Mesendoderm (in vitro differentiated cells): Measurements from ENCODE around the gene EMC6. TPM values are rescaled to one million over a fixed set of nuclear protein-coding genes. Genes with fewer than 3 reads are reported as not detected.
A peak's percentile ranks its signal among the peaks of the same experiment; 100 is the strongest.

Experiments
- DNase-seq: peaks from one replicate; pipeline ENCODE4 v3.0.0; 2013
- H2AK5ac ChIP-seq: 2 replicates; pipeline ENCODE4 v1.6.1; 2013; ENCODE audit warnings: low read length, inconsistent platforms
- H2BK120ac ChIP-seq: 2 replicates; pipeline ENCODE4 v1.6.1; 2013; ENCODE audit warnings: low read depth, mild to moderate bottlenecking, low read length, moderate library complexity, mixed read lengths
- H2BK15ac ChIP-seq: replicated peaks from 2 replicates; pipeline ENCODE4 v1.6.1; 2013; ENCODE audit warnings: low read depth, mild to moderate bottlenecking, moderate library complexity
- H2BK5ac ChIP-seq: 2 replicates; pipeline ENCODE4 v1.6.1; 2013; ENCODE audit warnings: low read length, inconsistent platforms
- H3K18ac ChIP-seq: 2 replicates; pipeline ENCODE4 v1.6.1; 2013; ENCODE audit warnings: mild to moderate bottlenecking, low read length, mixed read lengths
- H3K23ac ChIP-seq: one replicate; pipeline ENCODE4 v1.6.1; 2013; ENCODE audit warnings: low read length
- H3K27ac ChIP-seq: 2 replicates; pipeline ENCODE4 v1.5.1; 2013; ENCODE audit warnings: low read depth, mild to moderate bottlenecking, inconsistent platforms, low read length, moderate library complexity
- H3K27me3 ChIP-seq: 2 replicates; pipeline ENCODE4 v1.6.1; 2013; ENCODE audit warnings: low read length, control low read depth, mild to moderate bottlenecking, inconsistent platforms; ENCODE audit not compliant: insufficient read depth, poor library complexity
- H3K36me3 ChIP-seq: 2 replicates; pipeline ENCODE4 v1.6.1; 2013; ENCODE audit warnings: low read length, inconsistent platforms; ENCODE audit not compliant: control insufficient read depth, insufficient read depth
- H3K4ac ChIP-seq: one replicate; pipeline ENCODE4 v1.6.1; 2013; ENCODE audit warnings: low read depth, mild to moderate bottlenecking, low read length, moderate library complexity
- H3K4me1 ChIP-seq: 2 replicates; pipeline ENCODE4 v1.6.1; 2013; ENCODE audit warnings: low read depth, low read length, inconsistent platforms; ENCODE audit not compliant: control insufficient read depth
- H3K4me2 ChIP-seq: 2 replicates; pipeline ENCODE4 v1.6.1; 2013; ENCODE audit warnings: low read length
- H3K4me3 ChIP-seq: 2 replicates; pipeline ENCODE4 v1.5.1; 2013; ENCODE audit warnings: mild to moderate bottlenecking, low read length
- H3K56ac ChIP-seq: one replicate; pipeline ENCODE4 v1.6.1; 2013; ENCODE audit warnings: low read length
- H3K79me1 ChIP-seq: 2 replicates; pipeline ENCODE4 v1.6.1; 2013; ENCODE audit warnings: low read length, inconsistent platforms
- H3K79me2 ChIP-seq: 2 replicates; pipeline ENCODE4 v1.6.1; 2013; ENCODE audit warnings: mild to moderate bottlenecking, low read length; ENCODE audit not compliant: control insufficient read depth, insufficient read depth
- H3K9ac ChIP-seq: 2 replicates; pipeline ENCODE4 v1.6.1; 2013; ENCODE audit warnings: low read length, inconsistent platforms
- H4K5ac ChIP-seq: one replicate; pipeline ENCODE4 v1.6.1; 2013; ENCODE audit warnings: low read length
- H4K8ac ChIP-seq: one replicate; pipeline ENCODE4 v1.6.1; 2013; ENCODE audit warnings: low read depth, mild to moderate bottlenecking, control low read depth, low read length, moderate library complexity
- WGBS: extraction: QIAGEN DNeasy Blood & Tissue Kit; methylation state at CpG from one replicate; pipeline ENCODE4 v1.1.7; 2013; ENCODE audit warnings: low lambda C conversion rate, missing lambda C conversion rate; ENCODE audit not compliant: insufficient coverage; ENCODE audit errors: extremely low coverage; 5-methylcytosine and 5-hydroxymethylcytosine counted together
- polyA plus RNA-seq, 2 experiments: library from polyadenylated mRNA; stranded (reverse); fragments of 200-250 nt; gene quantifications; one replicate each; pipeline ENCODE4 v1.2.3, GENCODE V29; 2013

Gene EMC6
- polyA plus RNA-seq (2013, experiment 1 of 2): 182 TPM
- polyA plus RNA-seq (2013, experiment 2 of 2): 181 TPM

DNA sequence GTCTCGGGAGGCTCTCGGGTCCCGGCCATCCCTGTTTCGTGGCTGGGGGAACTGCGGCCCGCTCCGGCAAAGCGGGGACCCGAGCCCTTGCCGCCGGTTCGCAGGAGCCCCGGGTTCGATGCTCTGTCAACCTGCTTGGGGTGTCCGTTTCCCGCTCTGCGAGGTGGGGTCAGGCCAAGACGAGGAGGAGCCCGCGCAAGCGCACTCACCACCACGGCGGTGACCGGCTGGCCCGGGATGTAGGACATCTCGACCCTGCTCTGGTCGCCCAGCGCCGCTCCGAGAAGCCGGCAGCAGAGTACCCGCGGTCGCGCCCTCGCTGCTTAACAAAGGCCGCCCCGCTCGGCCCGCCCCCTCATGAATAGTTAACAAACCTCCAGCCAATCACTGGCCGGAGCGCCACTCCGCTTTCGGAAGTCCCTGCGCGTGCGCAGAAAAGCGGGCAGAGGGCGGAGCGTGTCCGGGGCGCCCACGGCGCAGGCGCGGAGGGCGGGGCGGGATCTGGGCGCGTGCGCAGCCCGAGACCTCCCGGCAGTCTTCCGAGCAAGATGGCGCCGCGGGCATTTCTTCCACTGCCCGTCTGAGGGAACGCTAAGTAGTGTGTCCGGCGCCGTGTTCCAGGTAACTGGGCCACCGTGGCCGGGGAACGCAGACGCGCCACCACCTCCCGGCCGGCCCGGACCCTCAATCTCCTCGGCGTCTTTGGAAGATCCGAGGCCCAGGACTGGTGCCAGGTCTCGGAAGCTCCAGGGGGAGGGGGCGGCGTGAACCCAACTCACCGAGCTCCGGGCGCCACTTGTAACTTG, at the start of gene EMC6, which contains the start of gene TAX1BP3:
EMC6 (plus strand) TSS at position 534 of the 806 bp plus-strand sequence. CDS start 335 bp downstream, outside the sequence.
TAX1BP3 (minus strand) TSS at position 300 of the 806 bp plus-strand sequence; CDS start at position 248, 52 bp downstream.
- H2AK5ac ChIP-seq: peak within 1 kb of the TSS; percentile 54
- peak within 1 kb of the TSS; percentile 83 for H3K4ac ChIP-seq
- H3K18ac ChIP-seq: peak within 1 kb of the TSS; percentile 69
- H2BK15ac ChIP-seq: no peak within 1 kb of the TSS
- H3K23ac ChIP-seq: peak within 1 kb of the TSS; percentile 97
- peak within 1 kb of the TSS; percentile 76 for H2BK5ac ChIP-seq
- H3K9ac ChIP-seq: peak within 1 kb of the TSS; percentile 96
- H3K56ac ChIP-seq: peak within 1 kb of the TSS; percentile 97
- DNase-seq: peak; percentile 99
- no peaks in the 10 kb centered on the region for H3K36me3 ChIP-seq
- peak within 1 kb of the TSS; percentile 93 for H3K27ac ChIP-seq
- H4K5ac ChIP-seq: no peak within 1 kb of the TSS
- peaks cover 20% of the 10 kb centered on the region for H3K79me2 ChIP-seq
- peak within 1 kb of the TSS; percentile 84 for H3K4me3 ChIP-seq
- no peak within 1 kb of the TSS for H4K8ac ChIP-seq
- H3K4me2 ChIP-seq: peak within 1 kb of the TSS; percentile 97
- H3K4me1 ChIP-seq: no peaks in the 10 kb centered on the region
- peak within 1 kb of the TSS; percentile 14 for H2BK120ac ChIP-seq
- H3K79me1 ChIP-seq: peaks cover 16% of the 10 kb centered on the region
- no peaks in the 10 kb centered on the region for H3K27me3 ChIP-seq
- WGBS: no CpG with 5 or more reads among the region's 89 CpGs

DNA sequence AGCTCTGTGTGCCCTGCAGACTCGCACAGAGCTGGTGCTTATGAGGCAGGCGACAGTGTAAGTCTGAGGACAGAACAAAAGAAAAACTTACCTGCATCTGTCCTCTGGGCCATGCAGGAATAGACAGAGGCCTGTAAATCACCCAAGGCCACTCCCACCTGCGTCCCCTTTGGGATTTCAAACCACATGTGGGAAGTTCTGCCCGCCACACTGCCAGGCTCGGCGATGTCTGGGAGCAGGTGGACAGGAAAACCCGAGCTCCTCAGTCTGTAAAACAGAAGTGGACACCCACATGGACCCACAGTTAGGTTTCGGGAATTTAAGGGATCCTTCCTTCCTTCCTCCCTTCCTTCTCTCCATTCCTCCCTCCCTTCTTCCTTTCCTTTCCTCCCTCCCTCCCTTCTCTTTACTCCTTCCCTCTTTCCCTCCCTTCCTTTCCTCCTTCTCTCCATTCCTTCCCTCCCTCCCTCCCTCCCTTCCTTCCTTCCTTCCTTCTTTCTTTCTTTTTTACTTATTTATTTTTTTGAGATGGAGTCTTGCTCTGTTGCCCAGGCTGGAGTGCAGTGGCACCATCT, 47.4 kb upstream of the EMC6 start:
- no peak overlapping the region for H3K18ac ChIP-seq
- H2BK15ac ChIP-seq: no peak overlapping the region
- no peaks in the 10 kb centered on the region for H3K79me1 ChIP-seq
- no peaks in the 10 kb centered on the region for H3K4me1 ChIP-seq
- no peak overlapping the region for H4K5ac ChIP-seq
- H3K79me2 ChIP-seq: no peaks in the 10 kb centered on the region
- H3K4me3 ChIP-seq: no peak overlapping the region
- no peak overlapping the region for H3K4ac ChIP-seq
- H2AK5ac ChIP-seq: no peak overlapping the region
- H3K4me2 ChIP-seq: no peak overlapping the region
- no peak overlapping the region for H3K9ac ChIP-seq
- H3K27ac ChIP-seq: no peak overlapping the region
- DNase-seq: no peak
- no peak overlapping the region for H3K23ac ChIP-seq
- H3K27me3 ChIP-seq: no peaks in the 10 kb centered on the region
- no peak overlapping the region for H2BK120ac ChIP-seq
- H3K36me3 ChIP-seq: peaks cover 5% of the 10 kb centered on the region
- WGBS: no CpG with 5 or more reads among the region's 8 CpGs
- no peak overlapping the region for H4K8ac ChIP-seq
- no peak overlapping the region for H2BK5ac ChIP-seq
- H3K56ac ChIP-seq: no peak overlapping the region

DNA sequence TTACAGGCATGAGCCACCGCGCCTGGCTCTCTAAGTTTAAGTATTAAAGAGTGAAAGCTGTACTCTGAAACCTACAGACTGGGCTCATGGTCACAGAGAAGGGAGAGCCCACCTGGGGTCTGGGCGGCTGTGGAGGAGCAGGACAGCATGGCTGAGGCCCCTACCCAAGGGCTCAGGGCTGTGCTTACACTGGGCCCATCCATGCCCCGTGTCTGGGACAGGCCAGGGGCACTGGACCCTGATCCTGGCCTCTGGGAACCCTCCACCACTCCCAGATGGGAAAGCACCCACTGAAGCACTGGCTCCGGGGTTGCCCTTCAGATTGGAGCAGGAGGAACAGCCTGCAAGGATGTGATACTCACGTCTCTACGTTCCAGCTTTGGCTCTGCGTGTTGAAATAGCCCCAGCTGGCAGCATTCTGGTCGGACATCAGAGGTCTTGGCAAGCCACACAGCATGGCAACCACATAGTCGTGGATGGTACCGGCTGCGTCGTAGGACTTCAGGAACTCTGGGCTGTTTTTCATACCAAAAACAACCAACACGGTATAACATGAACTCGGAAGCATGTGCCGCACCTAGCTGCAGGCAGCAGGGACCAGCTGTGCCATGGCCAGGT, 45.5 kb upstream of the EMC6 start:
- no peak for DNase-seq
- no peak overlapping the region for H2AK5ac ChIP-seq
- no peak overlapping the region for H3K27ac ChIP-seq
- H3K36me3 ChIP-seq: peaks cover 2% of the 10 kb centered on the region
- no peak overlapping the region for H2BK15ac ChIP-seq
- no peaks in the 10 kb centered on the region for H3K4me1 ChIP-seq
- no peaks in the 10 kb centered on the region for H3K79me1 ChIP-seq
- no peak overlapping the region for H2BK5ac ChIP-seq
- no peak overlapping the region for H3K9ac ChIP-seq
- H4K5ac ChIP-seq: no peak overlapping the region
- H2BK120ac ChIP-seq: no peak overlapping the region
- H3K18ac ChIP-seq: no peak overlapping the region
- H3K79me2 ChIP-seq: no peaks in the 10 kb centered on the region
- no peak overlapping the region for H4K8ac ChIP-seq
- H3K23ac ChIP-seq: no peak overlapping the region
- H3K27me3 ChIP-seq: no peaks in the 10 kb centered on the region
- H3K56ac ChIP-seq: no peak overlapping the region
- H3K4ac ChIP-seq: no peak overlapping the region
- H3K4me3 ChIP-seq: no peak overlapping the region
- no peak overlapping the region for H3K4me2 ChIP-seq
- WGBS: no CpG with 5 or more reads among the region's 16 CpGs

DNA sequence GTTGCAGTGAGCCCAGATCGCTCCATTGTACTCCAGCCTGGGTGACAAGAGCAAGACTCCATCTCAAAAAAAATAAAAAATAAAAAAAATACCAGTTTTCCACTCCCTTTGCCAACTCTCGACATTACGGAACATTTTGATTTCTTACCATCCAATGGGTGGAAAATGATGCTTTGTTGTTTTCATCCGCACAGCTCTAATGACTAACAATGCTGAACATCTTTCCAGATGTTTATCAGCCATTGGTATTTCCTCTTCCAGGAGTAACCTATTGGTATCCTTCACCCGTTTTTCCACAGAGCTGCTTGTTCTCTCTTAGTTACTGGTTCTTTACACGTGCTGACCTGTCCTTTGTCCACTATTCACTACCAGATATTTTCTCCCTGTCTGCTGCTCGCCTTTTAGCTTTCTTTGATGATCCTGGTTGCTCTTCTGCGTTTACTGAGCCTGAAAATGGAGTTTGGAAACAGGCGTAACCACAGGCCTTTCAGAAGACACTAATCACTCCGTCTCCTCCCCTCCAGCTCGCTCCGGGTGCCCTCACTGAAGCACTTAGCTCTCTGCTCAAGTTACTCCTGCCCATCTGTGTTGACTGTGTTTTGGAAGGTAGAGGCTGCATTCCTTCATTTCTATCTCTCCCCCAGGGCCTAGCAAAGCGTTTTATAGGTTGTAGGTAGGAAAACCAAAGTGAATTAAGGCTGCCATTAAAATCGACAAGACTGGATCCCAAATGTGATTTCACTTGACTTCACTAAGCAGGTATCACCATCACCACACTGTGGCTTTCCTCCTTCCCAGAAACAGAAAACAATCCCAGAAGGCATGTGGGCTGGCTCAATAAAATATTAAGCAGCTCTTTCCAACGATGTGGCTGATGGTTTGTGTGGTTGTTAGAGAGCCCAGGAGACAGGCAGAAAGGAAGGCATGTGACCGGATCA, 41.5 kb upstream of the EMC6 start:
- Histone ChIP-seq H3K4me3 (no peak overlapping the region), H4K8ac (no peak overlapping the region), H3K23ac (no peak overlapping the region), H3K79me1 (no peaks in the 10 kb centered on the region), H3K56ac (no peak overlapping the region), H3K9ac (no peak overlapping the region), H3K18ac (no peak overlapping the region), H3K27ac (no peak overlapping the region), H2BK5ac (no peak overlapping the region), H3K4me1 (no peaks in the 10 kb centered on the region), H3K4me2 (no peak overlapping the region), H2BK120ac (no peak overlapping the region), H2BK15ac (no peak overlapping the region), H4K5ac (no peak overlapping the region), H3K4ac (no peak overlapping the region), H3K36me3 (peaks cover 2% of the 10 kb centered on the region), H2AK5ac (no peak overlapping the region), H3K79me2 (no peaks in the 10 kb centered on the region), H3K27me3 (no peaks in the 10 kb centered on the region)
- DNase-seq: no peak
- no CpG with 5 or more reads among the region's 16 CpGs for WGBS

DNA sequence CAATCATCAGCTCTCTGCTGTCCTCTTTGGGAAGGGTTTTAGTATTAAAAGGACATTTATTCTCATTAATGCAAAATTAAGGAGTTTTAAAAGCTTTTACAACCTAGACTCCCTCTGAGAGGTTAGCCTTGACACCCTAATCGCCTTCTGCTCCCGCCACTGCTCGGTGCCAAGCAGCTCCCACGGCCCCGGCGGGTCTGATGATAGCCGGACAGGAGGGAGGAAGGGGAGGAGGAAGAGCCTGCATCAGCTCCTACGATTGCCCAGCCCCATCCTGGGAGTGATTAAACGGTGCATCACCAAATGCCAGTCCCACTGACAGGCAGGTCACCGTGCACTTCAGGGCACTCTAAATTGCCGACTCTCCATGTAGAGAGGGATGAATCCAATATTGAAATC, 40.8 kb upstream of the EMC6 start:
- Histone ChIP-seq H2BK15ac (no peak overlapping the region), H3K4me2 (no peak overlapping the region), H3K27ac (no peak overlapping the region), H3K36me3 (peaks cover 2% of the 10 kb centered on the region), H3K4me1 (no peaks in the 10 kb centered on the region), H4K5ac (no peak overlapping the region), H2BK5ac (no peak overlapping the region), H3K79me1 (peaks cover 1% of the 10 kb centered on the region), H4K8ac (no peak overlapping the region), H3K18ac (no peak overlapping the region), H3K56ac (no peak overlapping the region), H3K23ac (no peak overlapping the region), H3K4ac (no peak overlapping the region), H2BK120ac (no peak overlapping the region), H3K4me3 (no peak overlapping the region), H3K27me3 (no peaks in the 10 kb centered on the region), H3K79me2 (peaks cover 2% of the 10 kb centered on the region), H3K9ac (no peak overlapping the region), H2AK5ac (no peak overlapping the region)
- no CpG with 5 or more reads among the region's 11 CpGs for WGBS
- no peak for DNase-seq
